ENCODE measurements around the gene FHIT. TPM values are rescaled to one million over a fixed set of nuclear protein-coding genes. Genes with fewer than 3 reads are reported as not detected.

FHIT gene
- total RNA-seq, 1 experiment from 2014 or later, result 20.1 TPM

DNA sequence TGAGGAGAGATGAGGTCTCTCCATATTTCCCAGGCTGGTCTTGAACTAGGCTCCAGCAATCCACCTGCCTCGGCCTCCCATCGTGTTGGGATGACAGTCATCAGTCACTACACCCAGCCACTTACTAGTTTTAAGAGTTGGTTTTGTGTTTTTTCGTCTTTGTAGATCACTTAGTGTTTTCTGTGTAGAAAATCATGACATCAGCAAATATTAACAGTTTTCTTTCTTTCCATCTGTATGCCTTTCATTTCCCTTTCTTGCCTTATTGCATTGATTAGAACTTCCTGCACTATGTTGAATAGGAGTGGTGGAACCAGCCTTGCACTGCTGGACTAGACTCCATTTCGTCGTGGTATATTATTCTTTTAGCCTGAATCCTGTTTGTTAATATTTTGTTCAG lies 415.5 kb downstream of the FHIT start:
- ChIA-PET POLR2A (no interaction called here), CTCF (no interaction called here)
- Mint-ChIP-seq H3K27ac (ENCODE audit: low read depth, unreplicated experiment) (no peak overlapping the region), H3K4me3 (ENCODE audit: unreplicated experiment) (no peak overlapping the region), H3K9me3 (ENCODE audit: unreplicated experiment) (no peaks in the 10 kb centered on the region), H3K36me3 (ENCODE audit: insufficient read depth, unreplicated experiment) (no peaks in the 10 kb centered on the region), H3K27me3 (ENCODE audit: insufficient read depth, unreplicated experiment) (no peaks in the 10 kb centered on the region), H3K4me1 (ENCODE audit: insufficient read depth, unreplicated experiment) (no peaks in the 10 kb centered on the region)
- intact Hi-C loops (cut with micrococcal nuclease), result loop anchor here (10.0 kb wide), 1 partner anchor 889 kb away; no protein-coding TSS in a partner anchor
- BruUV-seq (replicated peaks), result no TSS peak
- DNase-seq (ENCODE audit: unreplicated experiment), result no peak
- TF ChIP-seq CTCF (IDR thresholded peaks at IDR 0.05; ENCODE audit: unreplicated experiment), result no peak

- BruUV-seq (replicated peaks), result no TSS peak
- intact Hi-C loops (cut with micrococcal nuclease), result no loop called here
- ChIA-PET CTCF (interaction anchor here (0.6 to 0.7 kb wide), 2 partner anchors 174 to 346 kb away, joined by 3 to 5 read pairs; no protein-coding TSS in a partner anchor), POLR2A (no interaction called here)
- Mint-ChIP-seq H3K36me3 (ENCODE audit: insufficient read depth, unreplicated experiment) (no peaks in the 10 kb centered on the region), H3K27ac (ENCODE audit: low read depth, unreplicated experiment) (no peak overlapping the region), H3K4me3 (ENCODE audit: unreplicated experiment) (no peak overlapping the region), H3K4me1 (ENCODE audit: insufficient read depth, unreplicated experiment) (no peaks in the 10 kb centered on the region), H3K27me3 (ENCODE audit: insufficient read depth, unreplicated experiment) (no peaks in the 10 kb centered on the region), H3K9me3 (ENCODE audit: unreplicated experiment) (no peaks in the 10 kb centered on the region)
- TF ChIP-seq CTCF (IDR thresholded peaks at IDR 0.05; ENCODE audit: unreplicated experiment), result no peak
- DNase-seq (ENCODE audit: unreplicated experiment), result no peak
Observed at GRCh38 chr3:60829058-60829457, 422.2 kb downstream of the FHIT start.

DNA sequence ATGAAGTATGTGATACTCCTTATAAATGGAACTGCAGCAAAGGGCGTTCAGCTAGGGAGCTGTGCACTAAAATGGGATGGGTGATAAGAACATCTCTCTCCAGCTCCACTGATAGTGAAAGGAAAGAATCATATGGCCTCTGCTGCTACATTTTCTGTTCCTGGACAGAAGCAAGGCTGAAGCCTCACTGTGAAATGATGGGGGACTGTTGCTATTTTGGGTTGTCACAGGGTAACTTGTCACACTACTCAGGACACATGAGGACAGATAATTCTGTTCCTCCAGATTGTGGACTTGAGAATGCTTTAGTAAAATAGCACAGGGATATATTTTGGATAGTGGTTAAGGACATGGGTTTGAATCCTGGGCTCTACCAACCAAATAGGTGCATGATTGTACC lies 423.6 kb downstream of the FHIT start:
- no peak overlapping the region for H3K4me3 Mint-ChIP-seq (ENCODE audit: unreplicated experiment)
- no peaks in the 10 kb centered on the region for H3K36me3 Mint-ChIP-seq (ENCODE audit: insufficient read depth, unreplicated experiment)
- H3K4me1 Mint-ChIP-seq (ENCODE audit: insufficient read depth, unreplicated experiment), result no peaks in the 10 kb centered on the region
- intact Hi-C loops (cut with micrococcal nuclease), result no loop called here
- POLR2A ChIA-PET, result no interaction called here
- H3K27ac Mint-ChIP-seq (ENCODE audit: low read depth, unreplicated experiment), result no peak overlapping the region
- H3K27me3 Mint-ChIP-seq (ENCODE audit: insufficient read depth, unreplicated experiment), result no peaks in the 10 kb centered on the region
- TF ChIP-seq CTCF (IDR thresholded peaks at IDR 0.05; ENCODE audit: unreplicated experiment), result no peak
- no TSS peak for BruUV-seq (replicated peaks)
- no peak for DNase-seq (ENCODE audit: unreplicated experiment)
- CTCF ChIA-PET, result no interaction called here
- H3K9me3 Mint-ChIP-seq (ENCODE audit: unreplicated experiment), result peaks cover 9% of the 10 kb centered on the region

DNA sequence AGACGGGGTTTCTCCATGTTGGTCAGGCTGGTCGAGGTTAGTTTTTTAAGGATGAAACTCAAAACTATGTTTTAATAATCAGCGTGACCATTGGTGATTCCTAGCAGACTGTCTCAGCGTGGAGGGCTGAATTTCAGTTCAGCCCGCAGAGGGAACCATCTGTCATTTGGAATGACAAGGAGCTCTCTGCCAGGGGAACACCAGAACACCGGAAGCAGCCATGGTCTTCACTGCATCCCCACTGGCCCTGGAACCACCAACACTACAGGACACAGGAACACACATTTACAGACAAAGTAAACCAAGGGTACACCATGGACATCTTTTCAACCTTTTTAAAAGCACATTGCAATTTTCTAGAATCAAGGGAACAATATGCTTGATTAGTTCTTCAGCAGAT lies 424.7 kb downstream of the FHIT start:
- Mint-ChIP-seq H3K27ac (ENCODE audit: low read depth, unreplicated experiment) (no peak overlapping the region), H3K9me3 (ENCODE audit: unreplicated experiment) (peaks cover 9% of the 10 kb centered on the region), H3K4me3 (ENCODE audit: unreplicated experiment) (no peak overlapping the region), H3K36me3 (ENCODE audit: insufficient read depth, unreplicated experiment) (peaks cover 4% of the 10 kb centered on the region), H3K4me1 (ENCODE audit: insufficient read depth, unreplicated experiment) (no peaks in the 10 kb centered on the region), H3K27me3 (ENCODE audit: insufficient read depth, unreplicated experiment) (no peaks in the 10 kb centered on the region)
- ChIA-PET CTCF (interaction anchor here (0.6 to 0.7 kb wide), 2 partner anchors 217 to 230 kb away, joined by 3 read pairs; no protein-coding TSS in a partner anchor), POLR2A (interaction anchor here (0.6 kb wide), 1 partner anchor 511 kb away, joined by 3 read pairs; no protein-coding TSS in a partner anchor)
- DNase-seq (ENCODE audit: unreplicated experiment), result no peak
- no peak for TF ChIP-seq CTCF (IDR thresholded peaks at IDR 0.05; ENCODE audit: unreplicated experiment)
- intact Hi-C loops (cut with micrococcal nuclease), result no loop called here
- BruUV-seq (replicated peaks), result no TSS peak

Data from MCF 10A (cell line).